GM21576 (cell line): ENCODE measurements around the gene SH3GLB1.

Experiments used
- ATAC-seq: cut with Tn5 transposase; IDR thresholded peaks from one replicate; pipeline ENCODE4 v1.9.1; 2021; ENCODE audit warnings: mild to moderate bottlenecking, moderate library complexity; ENCODE audit not compliant: unreplicated experiment

Gene SH3GLB1

GRCh38 chr1:86731416-86731815 is 27.0 kb downstream of the SH3GLB1 start:
- no peak for ATAC-seq

GRCh38 chr1:86733340-86733739 is 29.0 kb downstream of the SH3GLB1 start:
- ATAC-seq = no peak

- ATAC-seq = peak; percentile 68
Measured at GRCh38 chr1:86739648-86740509, 35.5 kb downstream of the SH3GLB1 start.

- no peak for ATAC-seq
Measured at GRCh38 chr1:86741947-86742572, 37.7 kb downstream of the SH3GLB1 start.

GRCh38 chr1:86747304-86747703 is 42.9 kb downstream of the SH3GLB1 start:
- ATAC-seq = no peak

GRCh38 chr1:86748622-86749373 is 44.4 kb downstream of the SH3GLB1 start:
- ATAC-seq = no peak

- ATAC-seq = no peak
Measured at GRCh38 chr1:86750076-86750475, 45.7 kb downstream of the SH3GLB1 start.

DNA sequence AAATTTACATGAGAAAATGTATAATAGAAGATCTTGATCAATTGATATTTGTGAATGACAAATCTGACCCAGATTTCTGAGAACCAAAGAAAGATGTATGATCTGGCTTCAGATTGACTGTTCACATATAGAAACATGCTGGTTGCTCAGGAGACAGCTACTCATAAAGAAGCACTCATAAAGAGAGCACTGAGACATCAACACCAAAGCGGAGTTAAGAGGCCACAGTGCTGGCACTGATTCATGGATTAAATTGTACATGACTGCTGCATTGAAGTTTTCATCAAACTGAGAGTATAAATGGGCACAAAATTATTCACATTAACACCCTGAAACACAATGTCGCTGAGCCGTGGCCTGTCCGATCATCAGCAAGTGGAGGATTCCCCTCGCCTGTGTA is 46.2 kb downstream of the SH3GLB1 start:
- no peak for ATAC-seq

GRCh38 chr1:86751923-86752322 is 47.5 kb downstream of the SH3GLB1 start:
- no peak for ATAC-seq

- ATAC-seq = no peak
Measured at GRCh38 chr1:86753700-86754099, 49.3 kb downstream of the SH3GLB1 start.

- no peak for ATAC-seq
Measured at GRCh38 chr1:86754265-86754974, 50.0 kb downstream of the SH3GLB1 start.

DNA sequence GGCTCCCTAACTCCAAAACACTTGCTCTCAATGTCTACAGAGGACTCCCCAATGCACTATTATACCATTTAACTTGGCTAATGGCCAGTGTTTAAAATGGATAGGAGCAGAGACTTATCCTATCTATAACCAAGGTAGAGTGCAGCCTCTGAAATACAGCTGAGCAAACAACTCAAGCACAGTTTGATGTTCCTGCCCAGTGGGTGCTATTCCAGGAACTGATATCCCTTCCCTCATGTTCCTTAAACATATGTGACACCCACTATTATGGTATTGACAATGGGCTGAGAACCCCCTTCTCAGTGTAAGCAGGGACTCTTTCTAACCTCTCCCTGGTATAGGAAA is 51.7 kb downstream of the SH3GLB1 start:
- no peak for ATAC-seq

DNA sequence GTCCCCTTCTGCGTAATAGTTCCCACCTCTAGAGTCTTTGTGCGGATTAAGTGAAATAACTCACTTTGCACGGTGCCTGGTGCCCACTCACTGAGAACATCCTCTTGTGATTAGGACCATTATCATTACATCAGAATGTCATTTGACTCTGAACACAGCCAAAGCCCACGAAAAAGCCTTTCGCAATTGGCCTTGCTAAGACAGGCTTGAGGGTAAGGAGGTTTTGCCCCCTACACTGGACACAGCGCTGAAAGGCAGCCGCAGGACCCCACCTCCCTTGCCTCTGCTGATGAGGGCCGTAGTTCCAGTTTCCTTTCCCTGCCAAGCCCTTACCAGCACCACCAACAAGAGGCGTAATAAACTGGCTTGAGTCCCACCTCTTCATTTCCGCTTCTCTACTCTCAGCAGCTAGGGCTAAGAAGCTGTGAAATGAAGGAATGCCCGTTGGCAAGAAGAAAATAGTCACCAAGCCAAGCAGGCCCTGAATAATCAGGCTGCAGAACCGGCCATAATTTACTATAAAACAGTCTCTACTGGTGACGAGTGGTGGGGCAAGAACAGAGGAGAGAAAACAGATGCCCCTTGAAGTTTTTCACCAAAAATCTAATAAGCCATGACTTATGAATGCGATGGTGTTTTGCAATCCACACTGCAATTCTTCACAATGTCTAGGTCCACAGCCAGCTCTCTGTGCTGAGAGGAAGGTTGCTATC is 53.1 kb downstream of the SH3GLB1 start:
- no peak for ATAC-seq

GRCh38 chr1:86758570-86758969 is 54.2 kb downstream of the SH3GLB1 start:
- ATAC-seq = no peak

- ATAC-seq = no peak
Measured at GRCh38 chr1:86760199-86760598, 55.8 kb downstream of the SH3GLB1 start.

DNA sequence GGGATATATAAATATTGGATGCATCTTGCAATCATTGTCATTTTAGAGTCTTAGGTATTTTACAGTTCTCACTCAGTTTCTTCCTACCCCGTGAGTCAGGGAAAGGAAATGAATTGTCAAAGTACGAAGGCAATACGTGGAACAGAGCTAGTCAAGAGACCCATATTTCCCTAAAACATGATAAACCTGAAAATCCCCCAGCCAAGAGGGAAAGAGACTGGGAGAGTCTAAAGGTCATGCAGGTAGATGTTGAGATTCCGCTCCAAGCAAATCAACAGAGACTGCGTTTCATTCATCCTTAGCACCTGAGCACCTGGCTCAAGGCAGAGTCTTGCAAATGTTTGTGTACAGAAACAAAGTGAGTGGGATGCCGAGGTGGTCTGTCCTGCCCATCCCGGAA is 58.0 kb downstream of the SH3GLB1 start:
- ATAC-seq = no peak

GRCh38 chr1:86764523-86764922 is 60.1 kb downstream of the SH3GLB1 start:
- ATAC-seq = no peak

GRCh38 chr1:86765073-86765472 is 60.7 kb downstream of the SH3GLB1 start:
- ATAC-seq = no peak

DNA sequence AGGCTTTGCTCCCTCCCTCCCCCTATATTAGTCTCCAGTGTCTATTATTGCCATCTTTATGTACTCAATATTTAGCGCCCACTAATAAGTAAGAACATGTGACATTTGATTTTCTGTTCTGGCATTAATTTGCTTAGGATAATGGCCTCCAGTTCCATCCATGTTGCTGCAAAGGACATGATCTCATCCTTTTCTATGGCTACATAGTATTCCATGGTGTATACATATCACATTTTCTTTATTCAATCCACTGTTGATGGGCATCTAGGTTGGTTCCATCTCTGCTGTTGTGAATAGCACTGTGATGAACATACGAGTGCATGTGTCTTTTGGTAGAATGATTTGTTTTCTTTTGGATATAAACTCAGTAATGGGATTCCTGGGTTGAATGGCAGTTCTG is 61.3 kb downstream of the SH3GLB1 start:
- no peak for ATAC-seq

DNA sequence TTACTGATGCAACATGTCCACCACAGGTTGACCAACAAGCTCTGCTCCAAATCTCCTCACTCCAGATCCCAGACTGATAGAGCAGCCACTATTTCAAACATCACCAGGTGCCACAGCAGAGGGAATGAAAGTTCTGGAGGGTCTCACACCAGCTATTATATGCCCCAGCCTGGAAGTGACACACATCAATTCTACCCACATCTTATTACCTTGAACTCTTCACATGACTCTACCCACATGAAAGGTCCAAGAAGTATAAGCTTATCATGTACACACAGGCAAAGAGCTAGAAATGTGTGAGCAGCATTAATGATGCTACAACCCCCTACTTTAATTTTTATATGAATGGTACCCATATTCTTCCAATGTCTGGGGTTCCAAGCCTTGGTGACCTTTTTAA is 64.2 kb downstream of the SH3GLB1 start:
- no peak for ATAC-seq

DNA sequence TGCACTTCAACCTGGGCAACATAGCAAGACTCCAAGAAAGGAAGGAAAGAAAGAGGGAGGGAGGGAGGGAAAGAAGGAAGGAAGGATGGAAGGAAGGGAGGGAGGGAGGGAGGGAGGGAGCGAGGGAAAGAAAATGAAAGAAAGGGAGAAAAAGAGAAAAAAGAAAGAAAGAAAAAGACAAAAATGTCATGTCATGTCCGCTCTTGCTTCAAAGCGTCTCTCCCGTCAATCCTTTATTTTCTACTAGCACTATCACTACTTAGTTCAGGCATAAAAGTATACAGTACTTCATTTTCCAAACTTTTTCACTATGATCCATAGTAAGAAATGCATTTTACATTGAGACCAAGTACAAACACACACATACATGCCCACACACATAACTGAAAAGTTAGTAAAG is 64.7 kb downstream of the SH3GLB1 start:
- ATAC-seq = no peak
